Measurements from ENCODE around the gene SKIC2.
A peak's percentile ranks its signal among the peaks of the same experiment; 100 is the strongest.
"Not testable (repeated sequence)": the region's sequence is repeated elsewhere in the genome, so short reads cannot be mapped to it uniquely, and the experiment has no call there.

Gene SKIC2

DNA sequence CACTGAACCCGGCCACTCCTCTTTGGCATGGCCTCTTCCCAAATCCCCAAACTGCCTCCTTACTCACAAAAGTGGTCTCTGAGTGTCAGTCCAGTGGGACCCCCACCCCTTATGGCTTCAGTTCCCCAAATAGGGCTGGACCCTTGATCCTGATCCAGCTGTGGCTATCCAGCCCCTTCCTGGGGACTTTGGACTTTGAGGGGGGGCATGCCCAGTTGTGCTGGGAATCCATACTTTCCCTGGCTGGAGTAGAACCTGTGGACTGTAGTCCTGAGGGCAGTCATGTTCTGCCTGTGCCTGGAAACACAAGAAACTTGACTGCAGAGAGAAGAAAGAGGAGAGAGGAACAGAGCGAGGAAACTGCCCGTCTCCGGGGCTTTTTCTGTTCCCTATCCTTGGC is 45.4 kb downstream of the SKIC2 start:
- CTCF ChIA-PET; H3K9me3 ChIP-seq (ENCODE audit: control insufficient read depth, insufficient read depth, low read depth, low read length); H3K4me1 ChIP-seq (ENCODE audit: control insufficient read depth, insufficient read depth, low read length); H3K36me3 ChIP-seq (ENCODE audit: control insufficient read depth in 2 of 2, insufficient read depth in 1 of 2, low read length in 2 of 2); POLR2A ChIA-PET; H3K27ac ChIP-seq (ENCODE audit: extremely low read depth, low read depth, low read length); H3K4me3 ChIP-seq (ENCODE audit: low read depth, low read length): not testable (repeated sequence)

DNA sequence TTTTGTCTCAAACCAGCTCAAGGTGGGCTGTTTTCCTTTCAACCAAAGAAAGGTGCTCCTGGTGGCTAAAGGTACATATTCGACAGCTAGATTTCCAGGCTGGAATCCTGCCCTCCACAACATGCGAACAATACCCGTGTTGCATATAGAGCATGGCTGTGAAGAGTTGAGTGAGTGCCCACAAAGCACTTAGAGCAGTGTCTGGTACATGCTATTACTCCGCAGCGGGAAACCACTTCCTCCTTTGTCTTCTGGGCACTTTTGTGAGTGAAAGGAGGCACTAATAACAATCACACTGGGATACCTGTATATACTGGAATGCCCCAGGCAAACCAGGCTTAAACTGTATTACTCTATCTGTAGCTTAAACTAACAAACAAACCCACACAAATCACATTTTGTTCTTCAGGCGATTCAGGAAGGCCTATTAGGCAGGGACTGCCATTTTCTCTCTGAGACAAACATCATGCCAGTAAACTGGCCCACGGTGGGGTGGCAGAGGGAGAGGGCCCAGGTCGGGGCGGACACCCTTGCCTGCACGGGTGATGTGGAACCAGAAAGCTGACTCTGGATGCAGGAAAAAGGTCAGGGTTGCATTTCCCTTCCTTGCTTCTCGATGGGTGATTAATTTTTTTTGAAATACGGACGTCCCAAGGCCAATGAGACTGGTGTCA is 46.0 kb downstream of the SKIC2 start:
- CTCF ChIA-PET; H3K9me3 ChIP-seq (ENCODE audit: control insufficient read depth, insufficient read depth, low read depth, low read length): not testable (repeated sequence)

DNA sequence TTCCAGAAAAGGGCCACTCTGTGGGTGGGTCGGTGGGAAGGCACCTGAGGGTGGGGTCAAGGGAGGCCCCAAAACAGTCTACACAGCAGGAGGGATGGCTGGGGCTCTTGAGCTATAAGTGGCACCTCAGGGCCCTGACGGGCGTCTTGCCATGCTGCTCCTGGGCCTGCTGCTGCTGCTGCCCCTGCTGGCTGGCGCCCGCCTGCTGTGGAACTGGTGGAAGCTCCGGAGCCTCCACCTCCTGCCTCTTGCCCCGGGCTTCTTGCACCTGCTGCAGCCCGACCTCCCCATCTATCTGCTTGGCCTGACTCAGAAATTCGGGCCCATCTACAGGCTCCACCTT is 46.5 kb downstream of the SKIC2 start:
- H3K36me3 ChIP-seq (ENCODE audit: control insufficient read depth in 2 of 2, insufficient read depth in 1 of 2, low read length in 2 of 2); H3K9me3 ChIP-seq (ENCODE audit: control insufficient read depth, insufficient read depth, low read depth, low read length); H3K4me3 ChIP-seq (ENCODE audit: low read depth, low read length); H3K4me1 ChIP-seq (ENCODE audit: control insufficient read depth, insufficient read depth, low read length); H3K27ac ChIP-seq (ENCODE audit: extremely low read depth, low read depth, low read length); CTCF ChIA-PET; POLR2A ChIA-PET: not testable (repeated sequence)

More for the DNA sequence above, 46.0 kb downstream of the SKIC2 start:
- H3K27ac ChIP-seq (ENCODE audit: extremely low read depth, low read depth, low read length); POLR2A ChIA-PET; H3K4me1 ChIP-seq (ENCODE audit: control insufficient read depth, insufficient read depth, low read length); H3K4me3 ChIP-seq (ENCODE audit: low read depth, low read length); H3K36me3 ChIP-seq (ENCODE audit: control insufficient read depth in 2 of 2, insufficient read depth in 1 of 2, low read length in 2 of 2): not testable (repeated sequence)
- TF ChIP-seq ZNF335 (tag by site-specific recombination; conservative IDR thresholded peaks at IDR 0.05) = 0 out of 2 replicates have a peak, but pooled peaks have one; percentile 17

DNA sequence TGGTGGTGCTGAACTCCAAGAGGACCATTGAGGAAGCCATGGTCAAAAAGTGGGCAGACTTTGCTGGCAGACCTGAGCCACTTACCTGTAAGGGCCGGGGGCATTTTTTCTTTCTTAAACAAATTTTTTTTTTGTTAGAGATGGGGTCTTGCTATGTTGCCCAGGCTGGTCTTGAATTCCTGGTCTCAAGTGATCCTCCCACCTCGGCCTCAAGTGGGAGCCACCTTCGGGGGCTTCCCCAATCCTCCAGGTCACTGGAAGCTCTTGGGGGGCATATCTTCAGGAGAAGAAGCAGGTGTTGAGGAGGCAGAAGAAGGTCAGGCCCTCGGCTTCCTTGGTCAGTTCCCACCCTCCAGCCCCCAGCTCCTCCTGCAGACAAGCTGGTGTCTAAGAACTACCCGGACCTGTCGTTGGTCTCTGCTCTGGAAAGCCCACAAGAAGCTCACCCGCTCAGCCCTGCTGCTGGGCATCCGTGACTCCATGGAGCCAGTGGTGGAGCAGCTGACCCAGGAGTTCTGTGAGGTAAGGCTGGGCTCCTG is 47.1 kb downstream of the SKIC2 start:
- not testable (repeated sequence) for H3K4me1 ChIP-seq (ENCODE audit: control insufficient read depth, insufficient read depth, low read length); H3K27ac ChIP-seq (ENCODE audit: extremely low read depth, low read depth, low read length); H3K36me3 ChIP-seq (ENCODE audit: control insufficient read depth in 2 of 2, insufficient read depth in 1 of 2, low read length in 2 of 2); H3K9me3 ChIP-seq (ENCODE audit: control insufficient read depth, insufficient read depth, low read depth, low read length); H3K4me3 ChIP-seq (ENCODE audit: low read depth, low read length)
- ChIA-PET POLR2A (interaction anchor here (0.6 kb wide), 1 partner anchor 433 kb away, joined by 3 read pairs; no protein-coding TSS in a partner anchor), CTCF (interaction anchor here (0.6 kb wide), 1 partner anchor 341 kb away, joined by 3 read pairs; no protein-coding TSS in a partner anchor)
- 0 out of 2 replicates have a peak, but pooled peaks have one; percentile 57 for TF ChIP-seq ZNF121 (tag by site-specific recombination; IDR thresholded peaks at IDR 0.05)

DNA sequence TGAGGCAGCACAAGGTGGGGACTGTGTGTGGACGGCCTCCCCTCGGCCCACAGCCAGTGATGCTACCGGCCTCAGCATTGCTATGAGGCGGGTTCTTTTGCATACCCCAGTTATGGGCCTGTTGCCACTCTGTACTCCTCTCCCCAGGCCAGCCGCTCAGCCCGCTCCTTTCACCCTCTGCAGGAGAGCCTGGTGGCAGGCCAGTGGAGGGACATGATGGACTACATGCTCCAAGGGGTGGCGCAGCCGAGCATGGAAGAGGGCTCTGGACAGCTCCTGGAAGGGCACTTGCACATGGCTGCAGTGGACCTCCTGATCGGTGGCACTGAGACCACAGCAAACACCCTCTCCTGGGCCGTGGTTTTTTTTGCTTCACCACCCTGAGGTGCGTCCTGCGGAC is 48.1 kb downstream of the SKIC2 start:
- H3K4me1 ChIP-seq (ENCODE audit: control insufficient read depth, insufficient read depth, low read length); H3K4me3 ChIP-seq (ENCODE audit: low read depth, low read length); H3K36me3 ChIP-seq (ENCODE audit: control insufficient read depth in 2 of 2, insufficient read depth in 1 of 2, low read length in 2 of 2); H3K27ac ChIP-seq (ENCODE audit: extremely low read depth, low read depth, low read length); POLR2A ChIA-PET; H3K9me3 ChIP-seq (ENCODE audit: control insufficient read depth, insufficient read depth, low read depth, low read length); CTCF ChIA-PET: not testable (repeated sequence)

DNA sequence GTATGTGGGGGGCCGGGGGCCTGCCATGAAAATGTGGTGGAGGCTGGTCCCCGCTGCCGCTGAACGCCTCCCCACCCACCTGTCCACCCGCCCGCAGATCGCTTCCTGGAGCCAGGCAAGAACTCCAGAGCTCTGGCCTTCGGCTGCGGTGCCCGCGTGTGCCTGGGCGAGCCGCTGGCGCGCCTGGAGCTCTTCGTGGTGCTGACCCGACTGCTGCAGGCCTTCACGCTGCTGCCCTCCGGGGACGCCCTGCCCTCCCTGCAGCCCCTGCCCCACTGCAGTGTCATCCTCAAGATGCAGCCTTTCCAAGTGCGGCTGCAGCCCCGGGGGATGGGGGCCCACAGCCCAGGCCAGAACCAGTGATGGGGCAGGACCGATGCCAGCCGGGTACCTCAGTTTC is 49.1 kb downstream of the SKIC2 start:
- CTCF ChIA-PET = not testable (repeated sequence)

DNA sequence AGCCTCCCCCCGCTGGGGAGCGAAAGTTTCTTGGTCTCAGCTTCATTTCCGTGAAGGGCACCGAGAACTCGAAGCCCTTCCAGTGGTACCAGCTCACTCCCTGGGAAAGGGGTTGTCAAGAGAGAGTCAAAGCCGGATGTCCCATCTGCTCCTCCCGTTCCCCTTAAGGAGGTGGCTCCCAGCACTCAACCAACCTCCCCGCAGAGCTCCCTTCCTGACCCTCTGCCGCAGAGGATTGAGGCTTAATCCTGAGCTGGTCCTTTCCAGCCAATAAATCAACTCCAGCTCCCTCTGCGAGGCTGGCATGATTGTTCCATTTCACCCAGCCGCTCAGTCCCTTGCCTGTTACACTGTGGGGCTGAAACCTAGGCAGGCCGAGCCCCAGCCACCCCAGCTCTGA is 49.6 kb downstream of the SKIC2 start:
- H3K36me3 ChIP-seq (ENCODE audit: control insufficient read depth in 2 of 2, insufficient read depth in 1 of 2, low read length in 2 of 2); H3K4me3 ChIP-seq (ENCODE audit: low read depth, low read length); H3K4me1 ChIP-seq (ENCODE audit: control insufficient read depth, insufficient read depth, low read length); H3K27ac ChIP-seq (ENCODE audit: extremely low read depth, low read depth, low read length); CTCF ChIA-PET; H3K9me3 ChIP-seq (ENCODE audit: control insufficient read depth, insufficient read depth, low read depth, low read length); POLR2A ChIA-PET: not testable (repeated sequence)

More for the DNA sequence above, 49.1 kb downstream of the SKIC2 start:
- POLR2A ChIA-PET; H3K27ac ChIP-seq (ENCODE audit: extremely low read depth, low read depth, low read length); H3K36me3 ChIP-seq (ENCODE audit: control insufficient read depth in 2 of 2, insufficient read depth in 1 of 2, low read length in 2 of 2); H3K4me3 ChIP-seq (ENCODE audit: low read depth, low read length); H3K4me1 ChIP-seq (ENCODE audit: control insufficient read depth, insufficient read depth, low read length); H3K9me3 ChIP-seq (ENCODE audit: control insufficient read depth, insufficient read depth, low read depth, low read length): not testable (repeated sequence)

DNA sequence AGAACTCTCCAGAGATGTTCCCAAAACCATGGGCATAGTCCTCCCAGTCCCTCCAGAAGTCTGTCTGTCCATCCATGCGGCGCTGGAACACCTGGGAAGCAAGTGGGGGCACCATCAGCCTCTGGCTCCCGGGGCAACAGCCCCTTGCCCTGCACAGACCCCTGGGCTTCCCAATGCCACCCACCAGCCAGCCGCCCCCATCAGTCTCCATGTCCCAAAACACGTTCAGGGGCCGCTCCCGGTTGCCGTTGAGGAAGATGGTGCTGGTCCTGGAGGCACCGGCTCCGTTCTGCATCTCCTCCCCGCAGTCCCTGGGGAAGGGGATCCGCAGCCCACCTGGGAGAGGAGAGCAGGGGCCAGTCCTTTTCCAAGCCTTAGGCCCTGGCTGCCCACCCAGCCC is 50.6 kb downstream of the SKIC2 start:
- CTCF ChIA-PET; H3K4me1 ChIP-seq (ENCODE audit: control insufficient read depth, insufficient read depth, low read length); H3K27ac ChIP-seq (ENCODE audit: extremely low read depth, low read depth, low read length); H3K4me3 ChIP-seq (ENCODE audit: low read depth, low read length); H3K9me3 ChIP-seq (ENCODE audit: control insufficient read depth, insufficient read depth, low read depth, low read length); POLR2A ChIA-PET; H3K36me3 ChIP-seq (ENCODE audit: control insufficient read depth in 2 of 2, insufficient read depth in 1 of 2, low read length in 2 of 2): not testable (repeated sequence)

DNA sequence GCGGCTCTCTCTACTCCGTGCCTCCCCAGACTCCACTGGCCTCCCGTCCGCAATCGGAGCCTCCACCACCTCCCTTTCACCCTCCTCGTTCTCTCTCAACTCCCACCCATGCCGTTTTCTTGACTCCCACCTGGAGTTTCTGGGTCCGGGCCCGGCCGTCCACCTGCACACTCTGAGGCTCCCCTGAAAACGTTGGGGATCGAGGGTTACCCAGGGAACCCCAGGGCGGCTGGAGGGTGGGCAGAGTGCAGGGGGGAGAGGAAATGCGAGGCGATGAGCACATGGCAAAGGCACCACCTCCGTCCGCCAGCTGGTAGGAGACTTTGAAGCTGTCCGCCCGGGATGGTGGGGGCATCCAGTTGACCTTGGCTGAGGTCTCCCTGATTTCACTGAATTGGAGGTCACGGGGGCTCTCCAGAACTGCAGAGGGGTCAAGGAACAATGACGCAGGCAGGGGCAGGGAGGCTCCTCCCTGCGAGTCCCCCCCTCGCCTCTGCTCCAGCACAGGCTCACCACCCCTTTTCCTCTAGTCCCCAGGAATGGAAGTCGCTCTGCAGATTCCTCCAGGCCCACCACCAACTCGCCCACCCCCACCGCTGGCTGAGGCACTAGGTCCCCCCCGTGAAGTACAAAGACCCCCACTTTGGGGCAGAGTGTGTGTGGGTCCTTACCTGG is 52.0 kb downstream of the SKIC2 start:
- H3K4me1 ChIP-seq (ENCODE audit: control insufficient read depth, insufficient read depth, low read length); H3K36me3 ChIP-seq (ENCODE audit: control insufficient read depth in 2 of 2, insufficient read depth in 1 of 2, low read length in 2 of 2); H3K27ac ChIP-seq (ENCODE audit: extremely low read depth, low read depth, low read length); H3K9me3 ChIP-seq (ENCODE audit: control insufficient read depth, insufficient read depth, low read depth, low read length); H3K4me3 ChIP-seq (ENCODE audit: low read depth, low read length); POLR2A ChIA-PET; CTCF ChIA-PET: not testable (repeated sequence)

DNA sequence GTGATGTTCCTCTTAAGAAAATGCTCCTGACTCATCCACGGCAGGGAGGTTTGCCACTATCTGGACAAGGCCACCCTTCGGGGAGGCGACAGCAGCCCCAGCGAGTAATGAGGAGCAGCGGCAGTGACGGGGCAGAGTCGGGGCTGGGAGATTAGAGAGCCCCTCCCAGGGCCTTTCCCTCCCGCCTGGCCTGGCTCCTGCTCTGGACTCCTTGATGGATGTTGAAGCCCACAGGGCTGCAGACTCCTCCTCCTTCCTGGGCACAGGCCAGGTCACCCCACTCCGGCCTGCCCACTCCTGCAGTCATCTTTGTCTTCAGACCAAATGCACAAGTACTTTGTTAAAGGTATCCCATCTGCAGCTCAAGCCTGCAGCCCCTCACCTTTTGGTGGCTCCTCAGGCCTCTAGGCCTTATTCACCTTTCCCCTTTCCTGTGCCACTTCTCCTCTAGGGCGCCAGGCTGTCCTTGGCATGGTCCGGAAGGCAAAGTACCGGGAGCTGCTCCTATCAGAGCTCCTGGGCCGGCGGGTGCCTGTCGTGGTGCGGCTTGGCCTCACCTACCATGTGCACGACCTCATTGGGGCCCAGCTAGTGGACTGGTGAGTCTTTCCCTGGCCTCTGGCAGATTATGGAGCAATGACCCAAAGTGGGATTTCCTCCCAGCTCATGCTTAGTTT is 54.1 kb downstream of the SKIC2 start:
- POLR2A ChIA-PET = not testable (repeated sequence)

More for the DNA sequence above, 54.1 kb downstream of the SKIC2 start:
- H3K4me3 ChIP-seq (ENCODE audit: low read depth, low read length); H3K27ac ChIP-seq (ENCODE audit: extremely low read depth, low read depth, low read length); H3K36me3 ChIP-seq (ENCODE audit: control insufficient read depth in 2 of 2, insufficient read depth in 1 of 2, low read length in 2 of 2); CTCF ChIA-PET; H3K9me3 ChIP-seq (ENCODE audit: control insufficient read depth, insufficient read depth, low read depth, low read length); H3K4me1 ChIP-seq (ENCODE audit: control insufficient read depth, insufficient read depth, low read length): not testable (repeated sequence)

All from HEK293 (cell line).